Measurements from ENCODE around the gene HNF1B. TPM values are rescaled to one million over a fixed set of nuclear protein-coding genes. Genes with fewer than 3 reads are reported as not detected.

Gene HNF1B
- total and polyA plus RNA-seq, 10 of the 15 experiments (the other 5 are each of a cell fraction or from before 2014, with no cell fraction given): 0.51 to 12.7 (median 1.9) TPM

GRCh38 chr17:37742116-37742761 lies 2.6 kb downstream of the HNF1B start:
- ATAC-seq (no peak), FAIRE-seq (no peak), DNase-seq (ENCODE audit: low read depth, low spot score) (no peak)
- no peaks in the 10 kb centered on the region for H4K20me1 ChIP-seq (ENCODE audit: control insufficient read depth, insufficient read depth)
- no peak overlapping the region; the same call in 1 of the 2 replicates for H2AFZ ChIP-seq (ENCODE audit: control insufficient read depth, low read depth, low read length)
- peak overlapping the region; percentile 75 for H3K4me2 ChIP-seq (ENCODE audit: control insufficient read depth, insufficient read depth)
- peaks cover 0 to 5% of the 10 kb centered on the region in 2 experiments; a peak in 2 of 4 replicates for H3K36me3 ChIP-seq (ENCODE audit: control insufficient read depth in 2 of 2, insufficient read depth in 2 of 2, low read length in 1 of 2)
- WGBS (ENCODE audit: insufficient coverage, insufficient replicate concordance, low lambda C conversion rate, missing lambda C conversion rate): 5% methylated on average over 47 of the region's 51 CpGs
- in situ Hi-C loops (cut with MboI): no loop called here
- peaks cover 0 to 22% of the 10 kb centered on the region in 2 experiments; a peak in 2 of 4 replicates for H3K27me3 ChIP-seq (replicated peaks in 1 of 2; ENCODE audit: control insufficient read depth in 2 of 2, insufficient read depth in 2 of 2, low read length in 1 of 2)
- intact Hi-C loops (cut with micrococcal nuclease; ENCODE audit: unreplicated experiment): no loop called here
- RAD21 ChIA-PET (ENCODE audit: unreplicated experiment): interaction anchor here (1.6 to 3.1 kb wide), 2 partner anchors 29 to 32 kb away, joined by 6 to 26 read pairs; no protein-coding TSS in a partner anchor
- SMC1A ChIA-PET (ENCODE audit: uncharacterized antibody, unreplicated experiment): interaction anchor here (3.4 kb wide), 1 partner anchor 28 kb away, joined by 22 read pairs; no protein-coding TSS in a partner anchor
- H3K27ac ChIP-seq (ENCODE audit: control insufficient read depth, insufficient read depth): no peak overlapping the region
- no peaks in the 10 kb centered on the region for H3K9me3 ChIP-seq (replicated peaks; ENCODE audit: control insufficient read depth, insufficient read depth, low read length)
- no peaks in the 10 kb centered on the region; the same call in none of the 2 replicates for H3K79me2 ChIP-seq (ENCODE audit: control insufficient read depth, insufficient read depth, low read length)
- peaks cover 42% of the 10 kb centered on the region for H3K4me1 ChIP-seq (ENCODE audit: control insufficient read depth, insufficient read depth, low read length)
- BruUV-seq (replicated peaks): no TSS peak
- CTCF ChIA-PET: interaction anchor here (0.9 kb wide), 1 partner anchor 28 kb away, joined by 3 read pairs; no protein-coding TSS in a partner anchor
- peak overlapping the region; percentile 61 for H3K4me3 ChIP-seq
- H3K9ac ChIP-seq (ENCODE audit: control insufficient read depth, insufficient read depth, low read length): peak overlapping the region; percentile 35
- POLR2A ChIA-PET: interaction anchor here (0.8 to 1.3 kb wide), 3 partner anchors 9 to 34 kb away, joined by 3 read pairs; no protein-coding TSS in a partner anchor
- TF ChIP-seq, protein P1, sequence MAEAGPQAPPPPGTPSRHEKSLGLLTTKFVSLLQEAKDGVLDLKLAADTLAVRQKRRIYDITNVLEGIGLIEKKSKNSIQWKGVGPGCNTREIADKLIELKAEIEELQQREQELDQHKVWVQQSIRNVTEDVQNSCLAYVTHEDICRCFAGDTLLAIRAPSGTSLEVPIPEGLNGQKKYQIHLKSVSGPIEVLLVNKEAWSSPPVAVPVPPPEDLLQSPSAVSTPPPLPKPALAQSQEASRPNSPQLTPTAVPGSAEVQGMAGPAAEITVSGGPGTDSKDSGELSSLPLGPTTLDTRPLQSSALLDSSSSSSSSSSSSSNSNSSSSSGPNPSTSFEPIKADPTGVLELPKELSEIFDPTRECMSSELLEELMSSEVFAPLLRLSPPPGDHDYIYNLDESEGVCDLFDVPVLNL (IDR thresholded peaks at IDR 0.05; ENCODE audit: low read depth, low read length): no peak
- no peak for TF ChIP-seq DPF2 (IDR thresholded peaks at IDR 0.05)
- no peak for TF ChIP-seq HDAC6 (IDR thresholded peaks at IDR 0.05; ENCODE audit: unreplicated experiment)
- no peak for TF ChIP-seq E2F8 (IDR thresholded peaks at IDR 0.05; ENCODE audit: low read depth, partially characterized antibody)
- no peak for TF ChIP-seq SMAD1 (IDR thresholded peaks at IDR 0.05; ENCODE audit: low read depth, partially characterized antibody)
- peak; percentile 88; the same call in 1 of the 2 replicates for TF ChIP-seq EZH2 (IDR thresholded peaks at IDR 0.05; ENCODE audit: borderline replicate concordance, control insufficient read depth, low read depth, low read length)
- no peak for TF ChIP-seq CREM (IDR thresholded peaks at IDR 0.05; ENCODE audit: low read depth)
- TF ChIP-seq, protein P2, sequence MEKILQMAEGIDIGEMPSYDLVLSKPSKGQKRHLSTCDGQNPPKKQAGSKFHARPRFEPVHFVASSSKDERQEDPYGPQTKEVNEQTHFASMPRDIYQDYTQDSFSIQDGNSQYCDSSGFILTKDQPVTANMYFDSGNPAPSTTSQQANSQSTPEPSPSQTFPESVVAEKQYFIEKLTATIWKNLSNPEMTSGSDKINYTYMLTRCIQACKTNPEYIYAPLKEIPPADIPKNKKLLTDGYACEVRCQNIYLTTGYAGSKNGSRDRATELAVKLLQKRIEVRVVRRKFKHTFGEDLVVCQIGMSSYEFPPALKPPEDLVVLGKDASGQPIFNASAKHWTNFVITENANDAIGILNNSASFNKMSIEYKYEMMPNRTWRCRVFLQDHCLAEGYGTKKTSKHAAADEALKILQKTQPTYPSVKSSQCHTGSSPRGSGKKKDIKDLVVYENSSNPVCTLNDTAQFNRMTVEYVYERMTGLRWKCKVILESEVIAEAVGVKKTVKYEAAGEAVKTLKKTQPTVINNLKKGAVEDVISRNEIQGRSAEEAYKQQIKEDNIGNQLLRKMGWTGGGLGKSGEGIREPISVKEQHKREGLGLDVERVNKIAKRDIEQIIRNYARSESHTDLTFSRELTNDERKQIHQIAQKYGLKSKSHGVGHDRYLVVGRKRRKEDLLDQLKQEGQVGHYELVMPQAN (conservative IDR thresholded peaks at IDR 0.05): 0 out of 2 replicates have a peak, but pooled peaks have one; percentile 27
- TF ChIP-seq MXI1 (IDR thresholded peaks at IDR 0.05; ENCODE audit: low read depth, low read length): 0 out of 2 replicates have a peak, but pooled peaks have one; percentile 36
- peak; percentile 43; the same call in 1 of the 2 replicates for TF ChIP-seq IKZF1 (conservative IDR thresholded peaks at IDR 0.05)
- TF ChIP-seq SIN3A (IDR thresholded peaks at IDR 0.05; ENCODE audit: low read depth, low read length): no peak
- 0 out of 4 replicates have a peak, but pooled peaks of 1 of the 2 experiments have one; percentile 27 for TF ChIP-seq IKZF2 (IDR thresholded peaks at IDR 0.05)
- TF ChIP-seq BCL11A (IDR thresholded peaks at IDR 0.05; ENCODE audit: low read depth, low read length): no peak
- TF ChIP-seq PAX5 (IDR thresholded peaks at IDR 0.05; ENCODE audit: borderline replicate concordance, low read depth, low read length): no peak
- TF ChIP-seq CBX5 (IDR thresholded peaks at IDR 0.05; ENCODE audit: low read depth): no peak
- TF ChIP-seq IRF5 (IDR thresholded peaks at IDR 0.05; ENCODE audit: borderline replicate concordance): no peak
